Putamen (tissue), 1 donor: ENCODE data around the gene TCF7L2.

Experiments used
- DNase-seq: peaks from one replicate; pipeline ENCODE4 v3.0.0-alpha.2; 2016; ENCODE audit warnings: low spot score

TCF7L2 gene

GRCh38 chr10:113066561-113067312, 116.7 kb downstream of the TCF7L2 start:
- DNase-seq = no peak

DNA sequence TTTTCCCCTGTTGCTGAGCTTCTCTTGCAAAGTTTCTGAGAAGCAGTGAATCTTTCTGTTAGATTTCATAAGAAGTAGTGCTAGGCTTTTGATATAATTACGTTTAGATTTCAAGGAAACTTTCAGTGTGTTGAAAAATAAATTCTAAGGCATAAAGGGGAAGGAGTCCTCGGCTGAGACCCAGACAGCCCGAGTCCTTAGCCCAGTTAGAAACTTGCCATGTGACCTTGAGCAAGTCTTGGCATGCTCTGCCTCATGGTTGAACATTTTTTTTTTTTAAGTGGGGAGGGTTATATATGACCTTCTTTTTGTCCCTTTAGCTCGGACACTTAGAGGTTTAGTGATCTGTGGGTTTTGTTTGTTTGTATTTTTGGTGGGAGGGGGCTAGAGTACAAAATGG, 117.5 kb downstream of the TCF7L2 start:
- no peak for DNase-seq

GRCh38 chr10:113068178-113068890, 118.3 kb downstream of the TCF7L2 start:
- DNase-seq = no peak

- DNase-seq = no peak
These were observed 119.5 kb downstream of the TCF7L2 start for GRCh38 chr10:113069595-113069994.

GRCh38 chr10:113071446-113071845, 121.4 kb downstream of the TCF7L2 start:
- DNase-seq = no peak

DNA sequence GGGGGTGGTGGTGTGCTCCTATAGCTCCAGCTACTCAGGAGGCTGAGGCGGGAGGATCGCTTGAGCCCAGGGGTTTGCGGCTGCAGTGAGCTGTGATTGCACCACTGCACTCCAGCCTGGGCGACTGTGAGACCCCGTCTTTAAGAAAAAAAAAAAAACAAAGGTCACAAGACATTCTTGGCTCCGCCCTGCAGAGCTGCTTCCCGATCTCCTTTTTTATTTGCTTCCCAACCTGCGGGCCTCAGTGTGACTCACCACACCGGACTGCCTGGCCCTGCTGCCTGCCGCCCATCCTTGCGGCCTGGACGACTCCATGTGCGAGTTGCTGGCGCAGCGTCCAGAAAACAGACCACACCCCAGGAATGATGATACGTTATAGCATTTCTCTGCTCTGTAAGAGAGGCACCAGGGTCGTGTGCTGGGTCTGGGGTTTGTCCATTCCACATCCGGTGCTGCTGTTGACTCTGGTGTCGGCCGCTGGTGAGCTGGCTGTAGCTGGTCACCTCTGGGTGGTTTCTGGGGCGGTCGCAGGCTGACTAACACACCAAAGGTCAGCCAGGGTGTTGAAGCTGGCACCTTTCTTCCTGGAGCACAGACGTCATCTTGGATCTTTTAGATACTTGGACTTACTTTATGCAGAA, 123.6 kb downstream of the TCF7L2 start:
- no peak for DNase-seq

- no peak for DNase-seq
These were observed 126.9 kb downstream of the TCF7L2 start for GRCh38 chr10:113076949-113077348.

- DNase-seq = no peak
These were observed 128.3 kb downstream of the TCF7L2 start for GRCh38 chr10:113078282-113078907.

DNA sequence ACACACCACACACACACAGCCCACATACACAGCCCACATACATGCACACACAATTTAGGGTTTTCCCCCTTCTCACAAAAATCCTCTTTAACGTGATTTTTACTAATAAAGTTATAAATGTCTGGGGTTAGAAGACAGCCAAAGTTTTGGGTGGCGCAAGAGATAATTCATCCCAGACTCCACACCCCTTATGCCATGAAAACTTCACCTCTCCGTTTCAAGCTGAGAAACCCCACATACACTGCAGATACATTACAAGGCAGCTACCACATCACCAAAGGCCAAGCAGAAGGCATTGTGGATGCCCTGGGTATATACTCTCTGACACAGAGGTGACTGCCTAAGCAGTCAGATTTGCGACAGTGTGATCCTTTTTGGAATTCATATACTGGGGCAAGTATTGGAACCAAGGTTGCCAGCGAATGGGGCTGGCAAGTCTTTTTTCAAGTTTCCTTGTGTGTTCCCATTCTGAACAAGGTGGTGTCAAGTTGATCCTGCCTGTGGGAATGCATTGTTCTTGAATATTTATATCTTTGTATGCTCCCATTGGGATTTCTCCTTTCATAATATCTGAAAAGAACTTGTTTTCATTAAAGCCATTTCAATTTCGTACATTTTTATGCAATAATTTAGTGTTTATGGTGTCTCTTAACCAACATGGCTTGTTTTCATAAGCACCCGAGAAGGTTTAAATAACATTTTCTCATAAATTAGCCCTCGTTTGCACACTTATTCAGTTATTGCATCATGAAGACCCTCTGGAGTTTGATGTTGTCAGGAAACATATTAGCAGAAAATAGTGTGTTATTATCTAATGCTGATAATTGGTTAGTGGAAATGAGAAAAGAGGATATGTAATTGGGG, 130.2 kb downstream of the TCF7L2 start:
- no peak for DNase-seq

- DNase-seq = no peak
These were observed 130.8 kb downstream of the TCF7L2 start for GRCh38 chr10:113080925-113081229.

DNA sequence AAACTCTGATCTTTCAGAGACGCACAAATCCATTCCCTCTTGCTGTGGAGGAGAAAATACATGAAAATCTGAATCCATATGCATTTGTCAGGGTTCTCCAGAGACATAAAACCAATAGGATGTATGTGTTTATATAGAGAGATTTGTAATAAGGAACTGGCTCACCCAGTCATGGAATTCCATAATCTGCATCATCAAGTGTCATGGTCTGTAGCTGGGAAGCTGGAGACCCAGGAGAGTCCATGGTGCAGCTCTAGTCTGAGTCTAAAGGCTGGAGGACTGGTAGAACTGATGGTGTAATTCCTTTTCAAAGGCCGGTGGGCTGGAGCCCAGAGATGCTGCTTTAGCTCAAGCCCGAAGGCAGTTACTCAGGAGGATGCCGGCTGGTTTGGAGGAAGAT, 134.0 kb downstream of the TCF7L2 start:
- DNase-seq = no peak

- no peak for DNase-seq
These were observed 135.7 kb downstream of the TCF7L2 start for GRCh38 chr10:113085776-113086175.

DNA sequence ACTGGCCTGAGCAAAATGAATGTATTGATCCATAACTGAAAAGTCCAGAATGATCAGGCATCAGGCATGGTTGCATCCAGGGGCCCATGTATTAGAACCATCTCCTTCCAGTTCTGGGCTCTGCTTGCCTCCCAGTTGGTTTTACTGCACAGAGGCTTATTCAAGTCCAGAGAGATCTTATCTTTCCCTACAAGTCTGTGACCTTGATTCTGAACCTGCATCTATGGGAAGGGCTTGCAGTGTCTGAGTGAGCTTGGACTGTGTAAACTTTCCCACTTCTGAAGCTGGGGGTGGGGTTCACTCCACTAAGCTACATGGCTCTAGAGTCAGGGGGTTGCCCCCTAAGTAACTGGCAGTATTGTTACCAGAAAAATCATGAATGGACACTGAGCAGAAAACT, 136.2 kb downstream of the TCF7L2 start:
- DNase-seq = no peak

DNA sequence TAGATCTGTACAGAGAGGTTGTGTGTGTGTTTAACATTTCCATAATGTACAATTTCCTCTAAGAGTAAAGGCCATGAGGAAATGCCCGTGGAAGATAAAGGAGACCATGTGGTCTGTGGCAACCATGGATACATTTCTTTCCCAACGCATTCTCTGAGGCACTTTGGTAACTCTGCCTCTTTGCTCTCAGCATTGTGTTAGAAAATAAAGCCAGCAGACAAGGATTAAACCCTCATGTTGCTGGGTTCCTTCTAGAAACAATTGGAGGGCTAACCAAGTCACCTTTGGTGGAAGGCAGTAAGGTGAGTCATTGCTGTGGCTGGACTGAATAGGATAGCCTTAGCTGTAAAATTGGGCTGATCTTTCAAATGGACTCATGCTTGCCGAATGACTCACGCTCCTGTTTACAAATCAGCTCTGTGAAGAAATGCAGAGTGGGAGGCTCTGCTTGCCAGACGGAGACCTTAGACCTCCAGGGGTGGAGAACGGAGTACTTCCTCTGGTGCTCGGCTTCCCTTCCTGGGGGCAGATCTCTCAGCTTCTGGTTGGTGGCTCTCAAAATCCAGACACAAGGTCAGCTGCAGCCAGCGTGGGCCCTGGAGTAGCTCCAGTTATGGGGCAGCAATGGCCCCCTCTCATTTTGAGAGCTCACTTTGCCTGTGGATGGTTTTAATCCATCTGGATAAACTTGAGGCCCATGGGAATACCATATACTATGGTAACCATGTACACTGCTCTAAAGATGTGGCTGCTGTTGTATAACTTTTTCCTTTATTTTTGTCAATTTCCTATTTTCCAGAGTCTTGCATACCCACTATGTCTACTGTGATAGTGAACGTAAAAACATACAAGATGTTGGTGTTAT, 137.3 kb downstream of the TCF7L2 start:
- no peak for DNase-seq

- DNase-seq = no peak
These were observed 138.1 kb downstream of the TCF7L2 start for GRCh38 chr10:113088194-113088593.

DNA sequence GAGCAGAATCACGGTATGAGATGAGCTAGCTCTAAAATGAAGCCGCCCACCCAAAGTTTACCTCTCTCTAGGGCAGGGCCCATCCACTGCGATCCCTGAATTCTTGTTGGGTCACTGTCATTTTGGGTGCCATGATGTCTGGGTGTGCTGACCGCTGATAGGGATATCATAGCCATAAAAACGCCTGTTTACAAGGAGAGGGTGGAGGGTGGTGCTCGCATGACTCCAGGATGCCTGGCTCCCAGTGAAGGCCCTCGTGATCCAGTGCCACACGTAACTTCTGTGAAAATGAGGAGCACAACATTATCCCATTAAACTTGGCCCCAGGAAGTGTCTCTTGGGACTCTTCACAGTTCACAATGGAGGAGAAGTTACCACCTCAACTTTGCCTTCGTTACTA, 139.5 kb downstream of the TCF7L2 start:
- DNase-seq = no peak

DNA sequence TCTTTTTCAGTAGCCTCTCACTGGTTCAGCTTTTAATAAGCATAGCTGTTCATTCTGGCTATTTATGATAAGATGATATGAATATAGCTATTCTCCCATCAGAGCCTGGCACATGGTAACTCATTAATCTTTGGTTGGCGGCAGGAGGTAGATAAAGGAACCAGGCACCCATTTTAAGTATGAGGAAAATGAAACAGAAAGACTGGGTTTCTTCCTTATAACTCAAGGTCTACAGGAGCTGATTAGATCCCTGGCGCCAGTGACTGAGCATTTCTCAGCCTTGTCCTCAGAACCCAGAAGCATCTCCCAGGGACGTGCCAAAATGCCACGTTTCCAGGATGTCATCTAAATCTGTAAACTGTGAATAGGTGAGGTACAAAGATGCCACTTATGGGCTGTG, 141.9 kb downstream of the TCF7L2 start:
- DNase-seq = no peak

GRCh38 chr10:113093188-113094113, 143.4 kb downstream of the TCF7L2 start:
- DNase-seq = no peak

DNA sequence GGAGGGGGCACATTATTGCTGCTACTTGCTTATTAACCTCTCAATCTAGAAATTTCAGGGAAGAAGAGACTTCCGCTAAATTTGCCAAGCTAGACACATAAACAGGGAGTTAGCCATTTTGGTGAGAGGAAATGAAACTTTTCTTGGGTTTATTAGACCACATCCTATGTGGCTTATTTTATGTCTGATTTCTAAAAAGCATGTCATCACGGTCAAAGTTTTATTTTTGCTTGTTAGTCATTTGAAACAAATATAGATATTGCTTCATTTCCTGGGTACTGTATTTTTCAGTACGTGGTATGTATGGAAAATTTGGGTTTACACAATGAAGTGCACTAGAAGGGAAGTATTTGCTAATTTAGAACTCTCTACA, 144.1 kb downstream of the TCF7L2 start:
- no peak for DNase-seq
